Superior temporal gyrus (tissue), 1 donor: ENCODE measurements around the gene TM9SF4.
"Not testable (repeated sequence)": the region's sequence is repeated elsewhere in the genome, so short reads cannot be mapped to it uniquely, and the experiment has no call there.

ENCODE experiments used
- DNase-seq: peaks from one replicate; pipeline ENCODE4 v3.0.0-alpha.2; 2016; ENCODE audit errors: extremely low spot score

The TM9SF4 gene

DNA sequence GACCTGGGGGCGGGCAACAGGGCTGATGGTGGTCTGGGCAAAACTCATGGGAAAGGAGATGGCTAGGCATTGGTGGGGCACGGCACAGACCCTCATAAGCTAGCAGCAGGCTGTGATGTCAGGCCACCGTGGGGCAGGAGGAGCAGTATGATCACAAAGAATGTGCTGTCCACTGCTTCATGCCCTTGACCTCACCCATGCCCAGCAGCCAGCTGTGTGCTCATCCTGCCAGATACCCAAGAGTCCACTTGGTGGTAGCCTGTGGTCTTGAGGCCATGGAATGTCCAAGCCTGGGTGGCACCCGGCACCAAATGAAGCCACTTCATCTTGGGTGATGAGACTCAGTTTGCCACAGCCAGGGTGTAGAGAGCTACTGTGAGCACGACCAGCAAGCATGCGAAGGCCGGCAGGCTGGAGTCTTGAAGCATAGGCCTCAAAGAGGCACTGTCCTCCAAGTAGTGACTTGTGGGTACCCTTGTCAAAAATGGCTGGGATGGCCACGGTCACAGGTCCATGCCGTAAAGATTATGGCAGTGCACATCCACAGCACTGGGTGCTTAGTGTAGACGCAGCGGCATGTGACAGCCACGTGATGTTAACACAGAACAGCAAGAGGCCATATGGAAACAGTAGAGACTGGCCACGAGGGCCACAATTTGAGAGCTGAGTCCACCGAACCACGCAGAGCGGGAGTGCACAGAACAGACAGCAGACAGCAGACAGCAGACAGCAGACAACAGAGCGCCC lies 79.0 kb downstream of the TM9SF4 start:
- DNase-seq, result no peak

DNA sequence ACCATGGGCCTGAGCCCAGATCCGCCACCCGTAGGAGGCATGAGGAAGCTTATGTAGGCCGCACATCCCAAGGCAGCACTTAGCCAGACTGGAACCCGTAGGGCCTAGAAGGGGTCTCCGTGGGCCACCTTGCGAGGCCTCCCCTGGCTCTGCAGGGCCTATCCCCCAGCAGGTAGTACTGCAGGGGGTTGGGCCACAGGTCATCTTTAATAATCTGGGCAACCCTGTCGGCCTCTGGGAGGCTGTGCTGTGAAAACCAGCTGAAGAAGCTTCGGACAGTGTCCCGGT lies 79.6 kb downstream of the TM9SF4 start:
- no peak for DNase-seq

DNA sequence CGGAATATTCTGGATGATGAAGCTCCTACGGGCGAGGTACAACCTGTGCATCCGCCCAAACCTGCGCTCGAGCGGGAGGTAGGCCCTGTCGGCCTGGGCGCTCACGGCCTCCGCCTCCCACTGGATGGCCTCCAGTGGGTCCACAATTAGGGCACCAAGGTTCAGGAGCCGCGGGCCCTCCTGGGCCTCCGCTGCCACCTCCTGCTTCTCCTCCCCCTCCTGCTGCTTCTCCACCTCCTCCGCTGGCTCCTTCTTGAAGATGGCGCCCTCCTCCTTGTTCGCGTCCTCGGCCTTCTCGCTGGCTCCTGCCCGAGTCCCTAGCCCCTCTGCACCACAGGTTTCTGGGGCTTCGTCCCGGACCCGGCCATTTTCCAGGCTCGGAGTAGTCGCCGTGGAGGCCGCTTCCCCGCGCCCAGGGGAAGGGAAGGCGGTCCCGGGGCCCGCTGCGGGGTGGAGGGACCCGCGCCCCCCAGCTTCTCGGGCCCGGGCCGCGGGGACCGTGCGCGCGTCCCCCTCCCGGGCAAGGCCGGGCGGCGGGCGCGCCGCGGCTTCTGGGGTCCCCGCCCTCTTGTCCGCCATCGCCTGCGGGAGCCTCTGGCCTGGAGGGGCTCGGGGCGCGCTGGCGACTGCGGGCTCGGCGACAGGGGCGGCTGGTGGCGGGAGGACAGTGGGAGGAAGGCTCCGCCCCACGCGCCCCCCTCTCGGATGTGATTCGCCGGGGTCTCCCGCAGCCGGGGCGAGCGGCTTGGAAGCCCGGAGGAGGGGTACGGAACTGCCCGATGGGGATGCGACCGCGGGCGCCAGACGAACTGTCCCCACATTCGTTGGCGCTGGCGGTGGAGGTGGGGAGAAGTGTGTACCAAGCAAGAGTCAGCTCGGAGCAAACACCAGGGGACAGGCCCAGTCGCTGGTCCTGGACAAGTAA lies 80.4 kb downstream of the TM9SF4 start:
- peak; percentile 44 for DNase-seq

DNA sequence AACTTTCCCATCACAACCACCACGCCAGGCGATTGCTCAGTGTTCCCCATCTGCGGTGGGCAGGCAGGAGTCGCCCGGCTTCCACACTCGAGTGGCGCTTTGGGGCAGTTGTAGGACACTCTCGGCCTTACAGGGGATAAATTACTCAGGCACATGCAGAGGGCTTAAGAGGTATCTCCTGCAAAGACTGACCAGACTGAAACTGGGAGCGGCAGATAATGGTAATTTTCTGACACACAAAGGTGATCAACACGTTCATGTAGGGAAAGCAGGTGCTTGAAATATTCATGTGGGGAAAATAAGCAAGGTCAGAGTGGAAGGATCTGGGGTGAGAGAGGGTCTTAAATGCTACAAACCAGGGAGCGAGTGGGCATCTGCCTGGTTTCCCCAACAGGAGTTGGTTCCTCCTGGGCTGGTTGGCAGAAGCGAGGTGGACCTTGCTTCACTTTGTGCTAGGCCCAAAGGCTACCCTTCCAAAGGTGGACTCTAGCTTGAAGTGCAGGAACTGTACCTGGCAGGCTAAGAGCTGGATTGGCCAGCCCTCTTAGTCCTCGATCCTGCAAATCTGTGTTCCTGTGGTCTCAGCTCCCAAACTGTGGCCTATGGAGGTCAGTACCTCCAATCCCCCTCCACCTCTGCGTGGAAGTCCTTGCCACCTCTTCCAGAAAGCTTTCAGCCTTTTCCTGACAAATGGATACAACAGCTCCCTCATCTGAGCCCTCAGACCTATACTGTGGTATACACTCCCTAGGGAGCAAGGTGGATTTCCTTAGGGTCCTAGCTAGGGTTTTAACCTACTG lies 81.3 kb downstream of the TM9SF4 start:
- peak; percentile 8 for DNase-seq

DNA sequence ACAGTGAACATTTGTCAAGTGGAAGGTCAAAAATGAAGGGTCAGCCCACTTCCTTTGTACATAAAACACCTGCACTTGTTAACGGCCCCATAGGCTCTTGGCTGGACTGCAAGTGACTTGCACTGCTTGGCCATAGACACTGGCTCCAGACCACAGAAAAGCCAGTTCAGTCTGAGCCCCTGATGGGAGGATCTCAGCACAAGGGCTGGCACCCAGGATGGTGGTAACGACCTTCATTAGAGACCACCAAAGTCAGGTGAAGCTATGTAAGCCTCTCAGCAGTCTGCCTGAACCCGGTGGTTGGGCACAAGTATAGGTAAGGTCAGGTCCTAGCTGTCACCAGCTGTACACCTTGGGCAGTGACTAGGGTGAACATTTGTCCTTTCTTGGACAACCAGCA lies 81.9 kb downstream of the TM9SF4 start:
- DNase-seq, result no peak

DNA sequence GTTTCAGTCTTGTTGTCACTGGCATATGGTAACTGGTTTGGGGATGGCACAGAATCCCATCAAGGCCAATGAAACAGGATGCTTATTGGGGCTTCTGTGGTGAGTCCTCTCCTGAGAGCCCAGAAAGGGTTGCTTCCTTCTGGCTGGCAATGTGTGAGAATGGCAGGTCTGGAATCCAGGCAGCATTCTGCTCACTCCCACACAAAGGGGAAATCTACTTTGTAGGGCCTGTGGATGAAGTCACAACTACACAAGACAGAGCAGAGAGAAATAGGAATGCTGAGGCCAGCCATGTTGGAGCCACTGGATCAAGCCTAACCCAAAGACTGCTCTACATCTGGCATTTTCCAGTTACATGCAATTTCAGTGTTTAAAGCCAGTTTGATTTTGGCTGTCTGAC lies 82.4 kb downstream of the TM9SF4 start:
- no peak for DNase-seq

DNA sequence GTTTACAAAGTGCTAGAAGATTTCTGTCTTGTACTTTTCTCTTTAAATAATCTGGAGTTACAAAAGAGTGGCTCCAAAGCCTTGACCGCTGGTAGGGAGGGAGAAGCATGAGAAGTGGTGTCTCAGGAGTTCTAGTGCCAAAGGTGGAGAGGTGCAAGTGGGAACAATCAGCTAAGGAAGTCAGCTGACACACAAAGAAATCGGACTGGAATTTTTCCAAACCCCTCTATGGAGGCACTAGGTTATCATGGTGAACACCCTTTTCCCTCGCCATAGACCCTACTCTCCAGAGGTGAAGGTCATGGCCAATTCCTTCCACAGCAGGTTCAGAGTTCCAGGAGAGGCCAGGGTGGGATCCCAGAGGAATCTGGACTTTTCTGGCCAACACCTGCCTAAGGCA lies 83.2 kb downstream of the TM9SF4 start:
- no peak for DNase-seq

DNA sequence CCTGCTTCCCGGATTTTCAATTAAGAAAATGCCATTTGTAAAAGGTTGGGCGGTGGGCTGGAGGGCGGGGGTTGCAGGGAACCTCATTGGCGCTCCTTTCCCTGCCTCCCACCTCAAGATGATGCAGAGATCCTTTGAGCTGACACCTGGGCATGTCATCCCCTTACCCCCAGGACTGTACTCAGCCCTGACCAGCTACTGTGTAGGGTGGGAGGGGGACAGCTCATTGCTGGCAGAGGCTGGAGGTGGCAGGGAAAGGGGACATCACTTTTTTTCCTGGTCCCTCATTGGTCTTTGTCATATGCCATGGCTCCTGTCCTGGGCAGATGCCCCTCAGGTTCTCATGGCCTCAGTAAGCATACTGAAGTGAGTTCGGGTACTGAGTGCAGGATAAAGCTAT lies 83.8 kb downstream of the TM9SF4 start:
- DNase-seq, result not testable (repeated sequence)

DNA sequence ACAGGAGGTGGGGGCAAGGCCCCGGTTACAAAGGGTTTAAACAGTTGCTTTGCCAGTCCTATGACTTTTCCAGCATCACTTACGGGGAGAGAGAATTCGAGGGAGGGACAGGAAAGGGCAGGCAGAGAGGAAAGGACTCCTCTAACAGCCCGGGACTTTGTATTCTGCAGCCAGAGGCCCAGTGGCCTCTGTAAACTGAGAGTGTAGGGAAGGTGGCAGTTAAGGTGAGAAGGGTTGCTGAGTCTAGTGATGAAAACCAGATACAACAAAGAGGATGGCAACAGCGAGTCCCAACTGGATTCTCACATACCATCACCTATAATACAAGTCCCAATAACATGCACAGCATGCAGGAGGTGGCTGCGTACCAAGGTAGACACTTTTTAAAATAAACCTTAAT lies 84.5 kb downstream of the TM9SF4 start:
- DNase-seq, result no peak

DNA sequence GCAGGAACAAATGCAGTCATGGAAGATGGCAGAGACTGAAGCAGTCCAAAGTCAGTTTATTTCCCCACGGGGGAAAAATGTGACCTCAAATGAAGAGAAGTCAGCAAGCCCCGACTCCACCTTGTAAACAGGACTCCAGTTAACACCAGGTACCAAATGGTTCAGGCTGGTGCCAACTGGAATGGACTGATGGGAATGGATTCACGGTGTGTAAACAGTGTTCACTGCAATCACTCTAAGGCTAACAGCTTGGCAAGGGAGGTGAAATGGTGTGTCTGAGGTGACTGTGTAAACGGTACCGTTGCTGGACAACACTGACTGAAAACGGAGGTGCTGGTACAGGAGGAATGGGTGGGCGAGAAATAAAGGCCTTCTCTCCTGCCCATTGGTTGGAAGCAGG lies 86.1 kb downstream of the TM9SF4 start:
- no peak for DNase-seq

DNA sequence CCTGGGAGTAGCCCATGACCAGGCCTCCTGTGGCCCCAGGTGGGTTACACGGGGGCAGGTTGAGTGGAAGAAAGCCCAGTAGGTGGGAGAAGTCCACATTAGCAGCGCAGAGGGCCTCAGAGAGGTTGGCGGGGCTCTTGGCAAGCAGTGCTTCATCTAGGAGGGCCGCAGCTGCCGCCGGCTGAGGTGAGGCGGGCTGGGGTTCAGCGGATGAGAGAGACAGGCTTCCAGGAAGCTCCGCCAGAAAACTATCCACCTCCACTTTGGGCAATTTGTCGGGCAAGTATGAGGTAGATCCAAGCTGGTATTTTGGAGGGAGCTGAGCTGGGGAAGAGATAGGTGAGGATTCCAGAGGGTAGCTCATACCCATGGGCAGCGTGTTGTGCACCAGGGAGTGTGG lies 87.1 kb downstream of the TM9SF4 start:
- DNase-seq, result not testable (repeated sequence)

DNA sequence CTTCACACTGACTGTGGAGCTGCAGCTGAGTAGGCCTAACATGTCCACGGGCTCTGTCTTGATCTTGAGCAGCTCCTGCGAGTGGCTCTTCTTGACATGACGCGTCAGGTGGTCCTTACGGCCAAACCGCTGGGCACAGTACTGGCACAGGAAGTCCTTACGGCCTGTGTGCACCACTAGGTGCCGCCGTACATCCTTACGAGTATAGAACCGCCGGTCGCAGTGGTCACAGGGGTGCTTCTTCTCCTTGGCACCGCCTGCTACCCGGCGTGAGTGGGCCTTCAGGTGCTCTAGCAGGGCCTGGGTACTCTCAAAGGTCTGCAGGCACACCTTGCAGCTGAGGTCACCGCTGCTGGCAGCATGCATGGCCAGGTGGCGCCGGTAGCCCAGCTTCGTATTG lies 87.6 kb downstream of the TM9SF4 start:
- not testable (repeated sequence) for DNase-seq

DNA sequence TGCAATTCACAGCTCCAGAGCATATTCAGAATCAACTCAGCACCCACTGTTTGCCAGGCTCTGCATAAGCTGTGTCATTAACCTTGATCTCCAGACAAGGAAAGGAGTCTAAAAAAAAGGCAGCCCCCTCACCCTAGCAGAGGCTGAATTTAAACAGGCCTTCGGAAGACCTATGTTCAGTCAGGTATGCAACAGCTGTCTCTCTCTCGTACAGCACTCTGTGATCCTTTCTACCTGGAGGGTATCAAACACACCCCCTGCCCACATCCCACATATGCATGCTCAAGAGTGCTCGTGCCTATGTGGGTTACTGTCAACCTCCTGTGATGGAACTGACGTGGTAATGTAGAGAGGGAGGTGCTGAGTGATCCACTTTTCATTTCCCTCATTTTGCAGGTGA lies 89.5 kb downstream of the TM9SF4 start:
- no peak for DNase-seq

DNA sequence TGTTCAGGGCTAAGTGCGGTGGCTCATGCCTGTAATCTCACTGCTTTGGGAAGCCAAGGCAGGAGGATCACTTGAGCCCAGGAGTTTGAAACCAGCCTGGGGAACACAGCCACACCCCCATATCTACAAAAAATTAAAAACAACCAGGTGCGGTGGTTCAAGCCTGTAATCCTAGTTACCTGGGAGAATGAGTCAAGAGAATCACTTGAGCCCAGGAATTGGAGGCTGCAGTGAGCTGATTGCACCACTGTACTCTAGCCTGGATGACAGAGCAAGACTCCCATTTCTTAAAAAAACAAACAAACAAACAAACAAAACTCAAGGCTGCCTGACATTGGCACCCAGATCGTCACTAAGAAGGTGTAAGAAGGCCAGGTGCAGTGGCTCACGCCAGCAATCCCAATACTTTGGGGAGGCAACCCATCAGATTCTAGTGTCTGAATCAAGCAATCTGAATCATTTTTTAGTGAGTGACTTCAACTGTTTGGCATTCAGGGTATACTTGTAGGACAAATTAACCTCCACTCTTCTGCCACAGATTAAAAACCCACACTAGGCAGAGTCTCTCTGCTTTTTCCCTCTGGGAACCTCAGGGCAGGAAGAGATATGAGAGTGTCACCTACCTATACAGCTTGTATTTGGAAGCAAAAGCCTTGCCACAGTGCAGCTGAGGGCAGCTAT lies 91.9 kb downstream of the TM9SF4 start:
- DNase-seq, result no peak

DNA sequence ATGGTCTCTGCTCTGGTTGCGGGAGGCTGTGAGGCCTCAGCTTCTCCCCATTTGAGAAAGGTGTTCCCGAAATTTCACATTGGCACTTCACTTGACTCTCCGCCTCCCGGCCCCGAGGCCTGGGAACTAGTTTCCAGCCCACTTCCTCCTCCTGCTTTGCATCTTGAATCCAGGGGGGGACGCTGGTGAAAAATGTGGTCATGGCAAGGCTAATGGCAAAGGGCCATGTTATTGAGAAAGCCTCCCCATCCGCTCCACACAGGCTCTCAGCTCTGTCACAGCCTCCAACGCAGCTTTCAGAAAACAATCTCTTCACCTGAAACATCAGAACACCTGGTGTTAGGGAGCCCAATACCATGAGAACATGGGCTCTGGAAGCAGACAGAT lies 92.5 kb downstream of the TM9SF4 start:
- DNase-seq, result no peak

DNA sequence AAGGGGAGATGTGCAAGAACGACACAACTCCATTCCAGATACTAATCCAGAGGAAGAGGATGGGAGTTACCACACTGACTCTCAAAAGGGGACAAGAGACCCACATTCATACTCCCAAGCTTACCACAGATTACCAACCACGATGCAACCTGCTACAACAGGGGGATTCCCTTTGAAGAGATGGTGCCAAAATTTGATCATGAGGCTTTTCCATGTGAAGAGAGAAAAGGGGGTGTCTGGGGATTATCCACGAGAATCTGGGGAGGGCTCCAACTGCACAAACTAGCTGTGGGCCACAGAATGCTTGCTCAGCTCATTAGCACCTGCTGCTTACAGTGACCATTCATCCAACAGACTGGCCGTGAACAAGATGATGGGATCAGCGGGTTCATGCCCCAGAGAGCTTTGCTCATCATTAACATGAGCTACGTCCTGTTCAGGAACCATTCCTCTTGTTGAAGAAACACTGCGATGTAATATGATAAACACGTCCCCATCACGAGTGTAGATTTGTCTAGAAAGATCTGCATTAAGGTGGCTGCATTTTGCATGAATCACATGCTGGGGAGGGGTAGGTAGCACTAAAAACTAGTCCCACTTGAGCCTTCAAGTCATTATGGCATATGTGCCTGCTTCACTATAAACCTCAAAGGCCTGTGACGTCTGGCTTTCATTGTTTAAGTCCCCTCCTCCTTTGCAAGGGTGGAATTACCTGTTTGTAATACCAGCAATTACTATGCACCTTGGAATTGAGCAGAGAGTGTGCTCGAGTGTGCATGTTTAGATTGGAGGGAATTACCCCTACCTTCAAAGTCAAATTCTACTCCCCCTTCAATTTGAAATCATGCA lies 94.1 kb downstream of the TM9SF4 start:
- DNase-seq, result no peak

DNA sequence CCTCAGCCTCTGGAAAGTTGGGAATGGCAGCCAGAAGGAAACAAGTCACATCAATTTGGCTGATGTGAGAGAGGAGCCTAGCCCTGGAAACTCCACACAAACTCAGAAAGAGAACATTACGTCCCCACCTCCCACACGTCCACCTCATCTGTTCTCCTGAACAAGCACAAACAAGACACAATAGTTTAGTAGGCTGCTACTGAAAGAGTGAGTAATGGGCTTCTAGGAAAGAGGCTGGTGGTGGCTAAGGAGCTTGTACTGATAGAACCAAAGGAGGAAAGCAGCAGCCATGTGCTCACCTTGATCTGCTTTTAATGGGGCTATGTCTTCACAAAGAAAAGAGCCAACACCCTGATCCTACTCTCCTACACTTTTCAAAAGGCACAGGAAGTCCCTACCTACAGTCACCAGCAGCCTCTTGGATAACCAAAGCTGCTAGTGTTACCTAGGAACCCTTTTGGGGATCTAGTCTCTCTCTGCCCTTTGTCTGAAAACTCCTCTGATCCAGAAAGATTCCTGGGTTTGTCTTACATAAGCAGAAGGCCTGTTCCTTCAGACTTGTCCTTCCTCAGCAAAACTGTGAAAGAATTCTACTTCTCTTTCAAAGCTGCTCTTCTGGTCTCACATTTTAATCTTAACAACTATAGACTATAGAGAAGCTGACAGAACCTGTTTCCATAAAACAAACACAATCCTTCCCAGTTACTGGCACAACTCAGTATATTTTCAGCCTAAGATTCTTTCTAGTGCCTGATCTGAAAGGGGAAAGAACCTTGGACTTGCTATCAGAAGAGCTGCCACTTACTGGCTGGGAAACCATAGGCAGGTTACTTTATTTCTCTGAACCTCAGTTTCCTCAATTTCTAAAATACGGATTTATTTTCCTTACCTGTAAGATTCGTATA lies 94.9 kb downstream of the TM9SF4 start:
- peak; percentile 44 for DNase-seq

DNA sequence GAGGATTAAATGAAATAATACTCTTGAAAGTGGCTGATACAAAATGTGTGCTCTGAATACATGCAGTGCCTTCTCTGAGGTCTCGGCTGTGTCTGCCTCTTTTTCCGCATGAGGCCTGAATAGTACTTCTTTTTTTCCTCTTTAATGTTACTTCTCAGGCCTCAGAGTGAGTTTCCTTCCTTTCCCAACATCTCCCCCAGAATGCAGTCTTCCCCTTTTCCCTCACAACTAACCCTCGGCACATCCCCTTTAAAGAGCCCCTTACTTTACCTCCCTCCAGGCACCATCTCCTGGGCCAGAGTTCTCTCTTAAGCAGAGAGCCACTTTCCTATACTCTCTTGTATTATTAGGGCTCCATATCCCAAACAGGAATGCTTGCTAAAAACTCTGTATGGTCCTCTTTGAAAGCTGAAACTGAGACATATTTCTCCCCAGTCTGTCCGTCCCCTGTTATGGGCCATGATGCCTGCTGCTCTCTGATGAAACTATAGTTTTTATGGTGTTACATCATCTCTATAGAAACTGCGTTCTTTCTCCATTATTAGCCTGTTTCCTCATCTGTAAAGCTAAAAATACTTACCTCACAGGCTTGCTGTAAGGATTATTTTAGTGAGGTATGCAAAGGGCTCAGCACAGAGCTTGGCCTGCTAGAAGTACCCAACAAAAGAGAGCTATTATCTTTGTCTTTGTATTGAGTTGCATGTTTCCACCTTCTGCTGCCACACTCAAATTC lies 95.8 kb downstream of the TM9SF4 start:
- DNase-seq, result peak; percentile 11
